Inferior parietal cortex (tissue), 1 donor: ENCODE results near the gene RXRA.

Experiments used
- DNase-seq: peaks from one replicate; pipeline ENCODE4 v3.0.0-alpha.2; 2016; ENCODE audit errors: extremely low spot score

The RXRA gene

DNA sequence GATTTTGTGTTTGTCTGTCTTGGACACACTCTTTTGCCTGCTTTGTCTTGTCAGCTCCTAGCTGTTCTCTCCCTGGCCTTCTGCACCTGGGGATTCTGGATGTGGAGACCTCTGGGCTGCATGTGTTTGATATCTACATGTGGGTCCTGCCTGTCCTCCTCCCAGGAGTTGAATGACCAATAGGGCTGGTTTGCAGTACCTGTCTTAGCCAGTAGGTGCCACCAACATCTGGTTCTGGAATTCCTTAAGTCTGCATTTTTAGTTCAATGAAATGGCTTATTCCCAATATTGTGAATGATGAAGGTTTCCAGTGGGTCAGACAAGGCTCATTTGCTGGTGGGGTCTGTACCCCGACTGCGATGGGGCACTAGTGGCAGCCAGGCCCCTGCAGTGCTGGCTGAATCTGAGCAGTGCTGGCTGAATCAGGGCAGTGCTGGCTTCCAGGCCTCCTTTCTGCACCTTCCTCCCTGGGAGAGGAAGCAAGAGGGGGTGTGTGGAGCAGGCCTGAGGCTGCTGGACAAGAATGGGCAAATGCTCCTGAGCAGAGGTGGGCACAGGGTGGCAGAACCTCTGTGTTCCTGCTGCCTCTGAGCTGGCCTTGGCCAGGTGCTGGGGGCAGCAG, 73.3 kb downstream of the RXRA start:
- DNase-seq, result no peak

DNA sequence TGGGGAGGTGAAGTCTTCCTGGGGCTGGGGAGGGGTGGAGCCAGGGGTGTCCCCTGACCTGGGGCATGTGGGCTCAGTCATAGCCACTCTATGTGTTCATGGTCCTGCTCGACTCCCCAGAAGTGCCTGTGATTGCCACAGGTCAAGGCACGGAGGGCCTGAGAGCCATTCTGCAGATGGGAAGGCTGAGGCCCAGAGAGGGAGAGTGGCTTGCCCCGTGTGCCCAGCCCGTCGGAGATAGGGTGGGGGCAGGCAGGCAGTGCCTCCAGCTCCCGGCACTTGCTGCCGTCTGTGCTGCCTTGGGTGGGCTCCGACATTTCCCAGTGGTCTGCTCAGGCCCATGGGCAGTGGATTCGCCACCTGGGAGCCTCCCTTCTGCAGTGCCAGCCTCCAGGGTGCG, 74.0 kb downstream of the RXRA start:
- DNase-seq, result no peak

DNA sequence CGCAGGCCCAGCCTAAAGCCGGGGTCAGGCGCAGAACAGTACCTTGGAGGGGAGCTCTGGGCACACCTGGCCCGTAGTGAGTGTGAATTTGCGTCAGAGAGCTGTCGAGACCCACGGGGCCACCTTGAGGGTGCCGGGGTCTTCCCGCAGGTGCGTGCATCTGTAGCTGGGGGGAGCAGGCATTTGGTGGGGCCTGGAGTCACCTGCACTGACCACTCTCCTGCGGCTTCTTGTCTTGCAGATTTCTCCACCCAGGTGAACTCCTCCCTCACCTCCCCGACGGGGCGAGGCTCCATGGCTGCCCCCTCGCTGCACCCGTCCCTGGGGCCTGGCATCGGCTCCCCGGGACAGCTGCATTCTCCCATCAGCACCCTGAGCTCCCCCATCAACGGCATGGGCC, 75.1 kb downstream of the RXRA start:
- no peak for DNase-seq

DNA sequence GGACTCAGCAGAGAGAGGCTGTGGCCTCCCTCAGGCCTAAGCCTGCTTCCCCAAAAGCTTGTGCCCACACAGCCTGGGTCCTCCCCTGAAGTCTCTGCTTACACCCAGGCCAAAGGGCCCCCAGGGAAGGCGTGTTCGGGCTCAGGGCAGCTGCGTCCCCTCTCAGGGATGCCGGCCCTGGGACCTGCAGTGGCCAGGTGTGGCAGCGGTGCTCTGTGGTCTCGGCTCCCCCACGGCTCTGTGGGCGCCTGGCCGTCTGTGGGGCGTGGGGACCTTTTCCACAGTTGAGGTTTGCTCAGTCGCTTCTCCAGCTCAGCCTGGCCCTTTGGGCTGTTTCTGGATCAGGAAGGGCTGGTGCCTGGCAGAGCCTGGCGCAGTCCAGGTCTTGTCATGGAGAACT, 75.9 kb downstream of the RXRA start:
- DNase-seq, result no peak

DNA sequence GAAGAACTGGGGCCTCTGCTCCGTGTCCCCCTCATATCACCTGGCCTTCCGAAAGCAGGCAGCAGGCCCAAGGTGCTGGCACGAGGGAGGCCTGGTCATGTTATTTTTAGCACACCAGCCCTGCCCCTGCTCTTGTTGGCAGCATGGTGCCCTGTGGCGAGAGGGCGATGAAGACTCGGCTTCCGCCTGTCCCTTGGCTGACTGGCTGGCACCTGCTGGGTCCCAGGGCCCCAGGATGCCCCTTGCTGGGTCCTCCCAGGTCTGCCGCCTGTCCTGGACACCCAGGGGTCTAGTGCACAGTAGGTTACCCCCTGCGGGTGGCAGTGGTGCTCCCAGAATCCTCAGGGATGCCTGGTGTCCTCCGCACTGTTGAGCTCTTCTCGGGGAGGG, 77.0 kb downstream of the RXRA start:
- DNase-seq, result no peak

DNA sequence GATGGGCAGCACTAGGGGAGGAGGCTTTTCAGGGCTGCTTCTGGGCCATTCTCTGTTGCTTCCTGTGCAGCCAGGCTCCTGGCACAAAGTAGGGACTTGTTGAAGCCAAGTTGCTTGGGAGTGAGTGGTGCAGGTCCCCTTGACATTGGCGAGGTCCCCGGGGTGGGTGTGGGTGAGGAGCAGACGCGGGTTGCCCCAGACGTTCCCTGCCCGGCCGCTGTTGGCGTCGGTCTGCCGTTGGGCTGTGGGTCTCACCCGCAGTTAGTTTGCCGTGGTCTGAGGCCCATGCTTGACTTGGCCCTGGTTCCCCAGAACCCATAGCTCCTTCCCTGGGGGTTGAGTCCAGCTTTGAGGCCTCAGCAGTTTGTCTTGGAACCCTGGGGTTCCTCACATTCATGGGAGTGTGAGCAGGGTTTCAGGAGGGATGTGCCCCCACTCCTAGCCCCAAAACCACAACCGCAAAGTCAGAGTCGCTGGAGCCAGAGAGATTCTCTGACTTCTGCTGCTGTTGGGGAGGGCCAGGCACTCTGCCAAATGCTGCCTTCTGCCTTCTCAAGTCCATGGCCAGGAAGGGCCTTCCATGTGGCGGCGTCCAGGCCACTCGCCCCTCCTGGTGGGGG, 77.5 kb downstream of the RXRA start:
- no peak for DNase-seq

DNA sequence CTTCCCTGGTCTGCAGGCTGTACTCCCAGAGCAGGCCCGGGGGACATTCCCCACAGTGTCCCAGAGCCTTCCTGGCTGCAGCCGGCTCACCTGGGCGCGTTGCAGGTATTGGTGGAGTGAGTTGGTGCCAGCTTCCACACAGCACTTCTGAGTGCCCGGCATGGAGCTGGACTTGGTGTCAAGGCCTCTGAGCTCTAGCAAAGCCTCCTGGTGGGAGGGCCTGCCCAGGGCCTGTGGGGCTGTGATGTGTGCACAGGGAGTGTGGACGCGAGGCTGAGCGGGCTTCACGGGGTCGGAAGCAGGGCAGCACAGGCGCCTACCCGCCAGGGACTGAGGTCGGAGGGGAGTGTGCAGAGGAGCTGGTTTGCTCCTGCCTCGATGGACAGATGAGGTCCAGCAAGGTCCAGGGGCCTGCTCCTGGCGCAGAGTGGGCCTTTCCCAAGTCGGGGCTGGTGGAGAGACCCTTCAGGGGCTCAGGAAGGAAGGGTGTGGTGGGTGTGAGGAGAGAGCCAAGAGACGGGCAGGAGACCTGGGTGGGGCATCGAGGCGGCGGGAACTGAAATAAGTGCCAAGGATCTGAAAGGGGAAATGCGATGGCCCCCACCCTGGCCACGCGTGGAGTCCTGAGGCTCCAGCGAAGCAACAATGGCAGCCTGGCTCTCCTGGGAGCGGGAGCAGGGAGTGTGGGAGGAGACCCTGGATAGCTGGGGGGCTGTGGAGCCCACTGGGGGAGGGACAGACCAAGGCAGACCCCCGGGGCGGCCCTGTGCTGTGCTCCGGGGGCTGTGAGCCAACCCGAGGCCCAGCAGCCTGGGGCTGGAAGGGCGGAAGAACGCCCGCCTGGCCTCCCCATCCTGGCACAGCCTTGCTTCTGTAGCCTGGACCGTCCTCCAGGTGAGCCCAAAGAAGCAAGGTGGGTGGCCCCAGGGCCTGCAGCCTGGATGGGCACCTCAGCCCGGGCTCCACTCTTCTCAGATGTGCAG, 78.4 kb downstream of the RXRA start:
- no peak for DNase-seq

DNA sequence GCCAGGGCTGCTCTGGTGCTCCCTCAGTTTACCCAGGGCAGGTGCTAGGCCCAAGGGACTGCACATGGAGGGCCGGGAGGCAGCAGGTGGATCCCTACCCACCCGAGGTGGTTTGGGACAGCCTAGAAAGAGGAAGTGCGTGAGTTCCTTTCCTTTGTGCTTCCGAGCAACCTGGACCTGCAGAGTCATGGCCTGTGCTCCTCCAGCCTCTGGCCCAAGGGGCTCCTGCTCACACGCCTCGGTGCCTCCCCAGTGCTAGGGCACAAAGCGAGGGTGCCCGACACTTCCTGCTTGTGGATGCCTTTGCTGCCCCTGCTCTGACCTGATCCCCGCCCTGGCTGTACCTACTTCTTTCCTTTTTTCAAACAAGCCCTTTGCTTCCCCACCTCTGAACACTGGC, 79.3 kb downstream of the RXRA start:
- no peak for DNase-seq

DNA sequence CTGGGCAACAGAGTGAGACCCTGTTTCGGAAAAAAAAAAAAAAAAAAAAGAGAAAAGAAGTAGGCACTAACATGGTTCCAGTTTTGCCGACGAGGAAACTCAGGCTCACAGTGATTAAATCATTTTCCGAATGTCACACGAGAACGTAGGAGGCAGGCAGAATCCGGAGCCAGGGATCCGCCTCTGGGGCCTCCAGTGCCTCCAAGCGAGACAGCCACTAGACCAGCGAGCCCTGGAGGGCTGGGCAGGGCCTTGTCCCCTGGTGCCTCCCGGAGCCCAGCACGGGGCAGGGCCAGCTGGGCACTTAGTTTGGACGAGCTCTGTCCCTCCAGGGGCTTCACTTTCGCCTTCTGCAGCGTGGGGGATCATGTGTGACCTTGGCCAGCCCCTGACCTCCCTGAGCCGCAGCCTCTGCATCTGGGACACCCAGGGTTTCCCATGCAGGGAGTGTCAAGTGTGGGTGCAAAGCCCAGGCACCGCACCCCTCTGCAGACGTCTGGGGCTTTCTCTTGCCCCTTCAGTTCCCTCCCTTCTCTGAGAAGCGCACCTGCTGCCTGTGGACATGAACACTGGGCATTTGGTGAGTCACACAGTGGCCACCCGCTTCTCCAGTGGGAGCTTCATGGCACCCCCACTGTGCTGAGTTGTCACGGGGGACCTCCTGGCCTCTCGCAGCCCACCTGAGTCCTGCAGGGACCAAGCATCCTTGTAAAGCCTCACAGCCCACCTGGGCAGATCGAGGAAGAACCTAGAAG, 80.3 kb downstream of the RXRA start:
- no peak for DNase-seq

DNA sequence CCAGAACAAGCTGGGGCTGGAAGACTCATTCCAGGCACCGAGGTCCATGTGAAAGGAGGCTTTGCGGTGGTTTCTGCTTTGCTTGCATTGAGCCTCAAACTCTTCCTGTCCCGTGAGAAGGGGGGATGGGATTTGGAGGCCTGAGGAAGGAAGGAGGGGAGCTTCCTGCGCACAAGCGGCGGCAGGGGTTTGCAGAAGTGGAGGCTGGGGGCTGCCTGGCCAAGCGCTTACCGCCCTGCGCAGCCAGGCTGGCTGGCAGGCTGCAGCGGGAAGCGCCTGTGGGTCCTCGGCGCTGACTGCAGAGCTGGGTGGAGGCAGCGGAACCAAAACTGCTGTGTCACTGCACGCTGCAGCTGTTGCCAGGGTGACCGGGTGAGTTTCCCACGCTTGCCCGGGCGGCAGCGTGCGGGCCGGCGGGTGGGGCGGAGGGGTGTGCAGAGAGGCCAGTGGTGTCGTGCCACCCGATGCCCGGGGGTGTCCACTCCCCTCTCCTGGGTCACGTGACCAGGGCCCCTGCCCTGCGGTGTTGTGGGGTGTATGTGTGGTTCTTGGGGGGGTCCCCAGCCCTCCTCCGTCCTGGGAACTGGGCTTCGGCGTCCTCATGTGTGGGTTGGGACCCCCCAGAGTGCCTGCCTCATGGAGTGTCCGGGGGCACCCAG, 81.0 kb downstream of the RXRA start:
- DNase-seq, result peak; percentile 86

DNA sequence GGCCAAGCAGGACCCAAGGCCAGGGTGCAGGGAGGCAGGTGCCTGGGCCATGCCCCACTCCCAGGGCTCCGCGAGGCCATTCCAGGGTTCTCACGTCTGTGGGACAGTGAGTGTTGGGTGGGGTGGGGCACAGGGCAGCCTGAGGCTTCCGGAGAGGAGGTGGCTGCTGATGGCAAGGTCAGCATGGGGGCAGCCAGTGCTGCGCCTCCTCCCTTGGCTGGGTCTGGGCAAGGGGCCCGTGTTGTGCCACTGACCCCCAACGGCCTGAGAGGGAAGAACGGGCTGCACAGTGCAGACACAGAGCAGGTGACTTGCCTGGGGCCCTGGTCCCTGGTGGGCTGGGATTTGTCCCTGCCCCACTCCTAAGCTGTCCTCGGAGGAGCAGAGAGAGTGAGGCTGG, 82.1 kb downstream of the RXRA start:
- no peak for DNase-seq

DNA sequence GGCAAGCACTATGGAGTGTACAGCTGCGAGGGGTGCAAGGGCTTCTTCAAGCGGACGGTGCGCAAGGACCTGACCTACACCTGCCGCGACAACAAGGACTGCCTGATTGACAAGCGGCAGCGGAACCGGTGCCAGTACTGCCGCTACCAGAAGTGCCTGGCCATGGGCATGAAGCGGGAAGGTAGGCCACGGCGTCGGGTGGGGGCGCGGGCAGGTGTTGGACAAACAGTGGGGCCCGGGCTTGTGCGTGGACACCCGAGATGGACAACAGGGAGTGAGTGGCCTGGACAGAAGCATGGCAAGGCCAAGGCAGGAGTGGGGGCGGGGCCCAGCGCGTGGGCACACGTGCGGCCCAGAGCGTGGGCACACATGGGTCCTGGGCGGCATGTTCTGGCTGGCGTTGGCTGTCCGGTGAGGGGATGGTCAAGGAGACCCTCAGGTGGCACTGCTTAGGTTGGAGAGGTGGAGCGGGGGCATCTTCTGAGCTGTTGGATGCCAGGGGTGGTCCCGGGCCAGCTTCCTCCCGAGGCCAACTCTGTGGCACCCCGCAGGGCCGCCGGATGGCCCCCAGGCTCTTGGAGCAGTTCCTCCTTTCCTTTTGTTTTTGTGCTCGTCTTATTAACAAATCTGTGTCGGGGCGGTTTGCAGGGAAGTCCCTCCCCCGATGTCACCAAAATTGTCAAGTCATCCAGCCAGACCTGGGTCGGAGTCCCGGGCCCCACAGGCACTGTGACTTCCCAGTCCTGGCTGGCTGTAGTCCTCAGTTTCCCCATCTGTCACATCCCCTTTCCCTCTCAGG, 82.9 kb downstream of the RXRA start:
- DNase-seq, result no peak

DNA sequence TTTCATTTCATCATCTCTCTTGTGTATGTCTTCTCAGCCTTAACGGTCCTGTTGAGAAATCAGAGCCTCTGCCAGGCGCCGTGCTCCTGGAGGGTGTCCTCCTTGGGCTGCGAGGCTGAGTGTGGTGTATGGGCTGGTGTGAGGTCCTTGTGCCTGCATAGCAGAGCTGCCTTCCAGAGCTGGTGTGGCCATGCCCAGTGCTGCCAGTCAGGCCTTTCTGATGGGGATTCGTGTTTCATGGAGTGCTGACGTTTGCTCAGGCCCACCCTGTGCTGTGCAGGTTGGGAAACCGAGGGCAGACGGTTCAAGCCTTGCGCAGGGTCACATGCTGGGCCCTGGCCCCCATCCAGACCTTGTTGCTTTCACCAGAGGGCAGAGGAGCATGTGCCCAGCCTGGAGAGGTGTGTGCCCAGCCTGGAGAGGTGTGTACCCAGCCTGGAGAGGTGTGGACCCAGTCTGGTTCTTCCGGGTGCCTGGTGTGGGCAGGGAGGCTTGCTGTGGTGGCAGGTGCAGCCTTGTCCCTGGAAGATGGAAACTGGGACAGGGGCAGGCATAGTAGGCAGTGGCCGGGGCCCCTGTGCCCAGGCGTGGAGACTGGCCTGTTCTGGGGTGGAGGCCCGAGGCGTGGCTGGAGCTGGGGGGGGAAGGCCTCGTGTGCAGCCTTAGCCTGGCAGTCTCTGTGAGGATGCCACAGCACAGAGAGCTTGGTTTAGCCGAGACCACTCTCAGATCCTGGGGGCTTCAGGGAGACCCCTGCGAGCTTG, 84.0 kb downstream of the RXRA start:
- no peak for DNase-seq

DNA sequence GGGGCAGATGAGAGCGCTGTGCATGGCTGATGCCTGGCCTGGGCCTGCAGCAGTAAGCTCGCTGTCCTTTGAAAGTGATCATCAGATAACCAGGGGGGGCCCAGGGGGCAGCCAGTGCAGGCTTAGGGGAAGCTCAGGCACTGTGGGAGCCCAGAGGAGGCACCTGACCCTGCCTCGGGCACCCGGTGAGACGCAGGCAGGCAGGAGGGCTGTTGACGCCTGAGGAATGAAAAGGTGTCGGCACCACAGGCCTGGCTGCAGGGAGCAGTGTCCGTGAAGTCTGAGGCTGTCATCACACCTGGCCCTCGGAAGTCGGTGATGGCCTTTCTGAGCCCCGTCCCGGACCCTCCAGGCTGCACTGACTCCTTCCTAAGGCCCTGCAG, 84.6 kb downstream of the RXRA start:
- DNase-seq, result no peak

DNA sequence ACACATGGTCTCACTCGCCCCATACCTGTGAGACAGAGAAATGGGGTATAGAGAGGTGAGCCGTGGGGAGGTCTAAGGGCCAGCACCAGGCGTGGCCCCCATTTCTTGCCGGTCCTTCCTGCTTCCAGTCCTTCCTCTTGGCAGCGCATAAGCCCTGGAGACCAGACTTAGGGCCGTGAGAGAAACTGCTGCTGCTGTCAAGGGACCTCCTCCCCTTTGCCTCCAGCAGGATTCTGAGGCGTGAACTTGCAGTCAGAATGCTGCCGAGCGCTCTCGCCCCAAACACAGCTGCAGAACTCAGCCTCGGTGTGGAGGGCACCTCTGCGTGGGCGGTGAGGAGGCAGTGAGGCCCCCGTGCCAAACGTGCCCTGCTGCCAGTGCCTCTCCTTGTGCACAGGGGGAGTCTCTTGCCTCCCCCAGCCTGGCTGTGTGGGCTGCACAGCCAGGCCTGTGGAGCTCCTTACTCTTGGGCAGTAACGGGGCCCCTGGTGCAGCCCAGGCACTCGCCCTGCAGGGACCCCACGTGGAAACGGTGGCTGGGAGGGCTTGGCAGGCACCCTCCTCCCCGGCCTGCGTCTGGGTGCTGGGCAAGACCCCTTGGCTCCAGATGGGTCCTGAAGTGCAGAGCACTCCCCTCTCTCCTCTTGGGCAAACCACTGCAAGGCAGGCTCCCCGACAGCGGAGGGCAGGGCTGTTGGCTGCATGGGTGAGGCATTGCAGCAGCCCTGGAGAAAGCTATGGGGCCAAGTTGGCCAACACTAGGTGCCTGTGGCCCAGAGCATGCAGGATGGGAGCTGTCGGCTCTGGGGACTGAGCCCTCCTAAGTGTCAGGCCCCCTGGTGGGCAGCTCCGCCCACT, 85.4 kb downstream of the RXRA start:
- no peak for DNase-seq

DNA sequence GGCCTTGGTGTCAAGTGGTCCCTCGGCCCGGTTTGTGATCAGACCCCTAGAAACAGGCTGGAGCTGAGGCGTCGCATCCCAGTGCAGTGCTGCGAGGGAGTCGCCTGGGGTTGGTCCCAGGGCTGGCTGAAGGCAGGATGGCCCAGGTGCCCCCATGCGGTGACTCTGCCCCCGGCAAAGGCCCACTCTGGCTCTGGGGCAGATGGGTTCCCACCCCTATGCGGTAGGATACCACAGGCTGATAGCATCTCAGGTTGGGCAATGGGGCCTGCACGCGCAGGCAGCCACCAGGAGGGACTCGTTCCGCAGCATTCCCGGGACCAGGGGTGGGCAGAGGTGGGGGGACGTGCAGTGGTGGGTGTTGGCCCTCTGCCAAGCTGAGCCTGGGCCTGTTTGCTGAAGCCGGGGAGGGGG, 86.0 kb downstream of the RXRA start:
- DNase-seq, result no peak

DNA sequence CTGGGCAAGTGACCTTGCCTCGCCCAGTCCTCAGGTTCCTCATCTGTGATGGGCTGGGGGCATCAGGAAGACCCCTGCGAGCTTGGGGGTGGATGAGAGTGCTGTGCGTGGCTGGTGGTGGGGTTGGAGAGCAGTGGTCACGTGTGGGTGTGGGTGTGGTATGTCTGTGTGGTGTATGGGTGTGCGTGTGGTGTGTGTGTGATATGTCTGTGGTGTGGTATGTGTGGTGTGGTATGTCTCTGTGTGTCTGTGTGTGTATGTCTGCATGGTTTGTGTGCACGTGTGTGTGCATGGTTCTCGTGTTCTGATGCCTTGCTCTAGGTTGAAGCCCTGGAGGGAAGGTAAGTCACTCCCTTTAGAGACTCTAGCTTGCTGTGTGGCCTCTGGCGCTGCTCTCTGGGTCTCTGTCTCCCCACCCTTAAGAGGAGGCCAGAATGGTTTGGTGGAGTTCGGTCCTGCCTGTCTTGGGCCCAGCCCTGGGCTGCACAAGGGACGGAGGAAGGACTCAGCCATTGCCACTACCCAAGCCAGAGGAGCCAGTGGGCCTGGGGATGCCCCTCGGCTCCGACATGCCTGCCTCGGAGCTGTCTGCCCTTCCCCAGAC, 87.0 kb downstream of the RXRA start:
- DNase-seq, result no peak

DNA sequence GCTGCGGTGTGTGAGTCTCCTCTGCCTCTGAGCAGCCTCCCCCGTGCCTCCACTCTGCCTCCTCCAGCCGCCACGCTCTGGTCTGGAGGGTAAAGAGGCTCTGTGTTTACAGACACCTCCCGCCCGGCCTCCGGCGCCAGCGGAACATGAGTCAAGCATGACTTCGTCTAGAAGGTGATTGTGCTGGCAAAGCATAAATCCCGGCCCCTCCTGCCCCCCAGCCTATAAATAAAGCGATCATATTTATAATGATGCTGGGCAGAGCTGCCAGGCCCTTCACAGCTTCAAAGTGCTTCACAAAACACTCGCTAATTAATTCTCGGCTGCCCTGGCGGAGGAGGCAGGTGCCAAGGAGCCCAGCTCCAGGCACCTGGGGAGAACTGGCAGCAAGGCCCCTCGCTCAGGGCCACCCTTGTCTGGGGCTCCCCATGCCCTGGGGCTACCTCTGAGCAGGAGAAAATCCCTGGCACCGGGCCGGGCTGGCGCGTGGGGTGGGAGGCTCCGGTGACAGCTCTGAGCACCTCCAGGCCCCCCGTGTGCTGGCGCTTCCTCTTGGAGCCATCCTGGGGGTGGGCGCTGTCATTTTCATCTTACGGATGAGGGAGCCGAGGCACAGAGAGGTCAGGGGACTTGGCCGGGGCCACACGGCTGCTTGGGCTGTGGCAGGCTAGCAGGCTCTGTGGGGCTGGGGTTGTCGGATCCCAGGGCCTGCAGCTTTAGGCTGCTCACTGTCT, 87.8 kb downstream of the RXRA start:
- no peak for DNase-seq
